ENCODE results near the gene IREB2.
"Not testable (repeated sequence)": the region's sequence is repeated elsewhere in the genome, so short reads cannot be mapped to it uniquely, and the experiment has no call there.

Gene IREB2

DNA sequence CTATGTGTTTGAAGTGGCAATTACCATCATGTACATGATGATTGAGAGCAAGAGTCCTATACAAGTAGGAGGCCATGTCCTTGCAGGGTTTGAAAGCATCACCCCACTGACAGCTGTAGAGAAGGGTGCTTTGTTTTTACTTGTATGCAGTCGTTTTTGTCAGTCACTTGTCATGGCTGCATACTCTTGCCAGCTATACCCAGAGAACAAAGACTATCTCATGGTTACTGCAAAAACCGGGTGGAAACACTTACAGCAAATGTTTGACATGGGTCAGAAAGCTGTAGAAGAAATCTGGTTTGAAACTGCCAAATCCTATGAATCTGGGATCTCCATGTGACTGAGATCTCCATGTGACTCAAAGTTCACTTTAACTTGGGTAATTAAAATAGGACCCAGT, 95.3 kb downstream of the IREB2 start:
- TF ChIP-seq, protein P1, sequence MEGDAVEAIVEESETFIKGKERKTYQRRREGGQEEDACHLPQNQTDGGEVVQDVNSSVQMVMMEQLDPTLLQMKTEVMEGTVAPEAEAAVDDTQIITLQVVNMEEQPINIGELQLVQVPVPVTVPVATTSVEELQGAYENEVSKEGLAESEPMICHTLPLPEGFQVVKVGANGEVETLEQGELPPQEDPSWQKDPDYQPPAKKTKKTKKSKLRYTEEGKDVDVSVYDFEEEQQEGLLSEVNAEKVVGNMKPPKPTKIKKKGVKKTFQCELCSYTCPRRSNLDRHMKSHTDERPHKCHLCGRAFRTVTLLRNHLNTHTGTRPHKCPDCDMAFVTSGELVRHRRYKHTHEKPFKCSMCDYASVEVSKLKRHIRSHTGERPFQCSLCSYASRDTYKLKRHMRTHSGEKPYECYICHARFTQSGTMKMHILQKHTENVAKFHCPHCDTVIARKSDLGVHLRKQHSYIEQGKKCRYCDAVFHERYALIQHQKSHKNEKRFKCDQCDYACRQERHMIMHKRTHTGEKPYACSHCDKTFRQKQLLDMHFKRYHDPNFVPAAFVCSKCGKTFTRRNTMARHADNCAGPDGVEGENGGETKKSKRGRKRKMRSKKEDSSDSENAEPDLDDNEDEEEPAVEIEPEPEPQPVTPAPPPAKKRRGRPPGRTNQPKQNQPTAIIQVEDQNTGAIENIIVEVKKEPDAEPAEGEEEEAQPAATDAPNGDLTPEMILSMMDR (conservative IDR thresholded peaks at IDR 0.05; ENCODE audit: low read length) = no peak
- no peak for DNase-seq (ENCODE audit: low read depth)
- H3K4me3 ChIP-seq (ENCODE audit: low read length) = no peak overlapping the region

DNA sequence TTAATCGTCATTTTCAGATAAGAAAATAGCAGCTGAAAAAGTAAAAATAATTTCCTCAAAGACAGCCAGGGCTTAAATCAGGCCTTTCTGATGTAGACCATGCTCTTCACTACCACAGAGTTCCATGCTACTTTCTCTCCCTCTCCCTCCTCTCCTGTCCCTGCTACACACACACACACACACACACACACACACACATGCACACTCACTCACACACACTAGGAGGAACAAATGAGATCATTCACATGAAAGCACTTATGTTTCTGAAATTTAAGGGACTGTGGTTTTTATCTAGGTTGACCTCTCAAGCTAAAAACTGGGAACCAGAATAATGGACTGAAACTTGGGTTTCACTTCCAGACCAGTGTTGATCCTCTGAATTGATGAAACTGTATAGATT, 98.1 kb downstream of the IREB2 start:
- H3K4me3 ChIP-seq (ENCODE audit: low read length) = no peak overlapping the region
- TF ChIP-seq, protein P1 (conservative IDR thresholded peaks at IDR 0.05; ENCODE audit: low read length) = no peak
- peak; percentile 25 for DNase-seq (ENCODE audit: low read depth)

DNA sequence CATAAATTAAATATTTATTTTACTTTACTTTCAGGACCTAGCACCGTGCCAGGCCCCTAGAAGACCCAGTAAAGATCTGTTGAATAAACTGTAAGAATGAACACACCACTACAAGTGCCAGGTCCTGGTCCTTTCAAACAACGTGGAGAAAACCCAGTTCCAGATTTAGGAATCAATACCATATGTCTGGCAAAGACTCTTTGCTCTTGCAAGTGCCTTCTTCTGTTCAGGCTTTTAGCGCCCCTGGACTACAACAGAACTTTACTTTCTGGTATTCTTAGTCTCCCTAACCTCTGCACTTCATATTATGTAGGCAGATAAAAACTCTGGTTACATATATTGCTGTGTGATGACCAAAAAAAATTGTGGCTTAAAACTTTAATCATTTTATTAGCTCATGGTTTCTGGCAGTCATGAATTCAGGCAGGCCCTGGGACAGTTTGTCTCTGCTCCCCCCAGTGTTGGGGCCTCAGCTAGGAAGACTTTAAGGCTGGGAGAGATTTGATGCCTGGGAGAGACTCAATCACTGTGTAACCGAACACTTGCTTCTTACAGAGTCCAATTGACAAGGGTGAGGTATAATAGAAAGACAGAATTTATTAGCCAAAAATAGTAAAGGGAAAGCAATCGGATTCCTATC, 99.4 kb downstream of the IREB2 start:
- peak; percentile 40 for DNase-seq (ENCODE audit: low read depth)
- TF ChIP-seq, protein P1 (conservative IDR thresholded peaks at IDR 0.05; ENCODE audit: low read length) = no peak

DNA sequence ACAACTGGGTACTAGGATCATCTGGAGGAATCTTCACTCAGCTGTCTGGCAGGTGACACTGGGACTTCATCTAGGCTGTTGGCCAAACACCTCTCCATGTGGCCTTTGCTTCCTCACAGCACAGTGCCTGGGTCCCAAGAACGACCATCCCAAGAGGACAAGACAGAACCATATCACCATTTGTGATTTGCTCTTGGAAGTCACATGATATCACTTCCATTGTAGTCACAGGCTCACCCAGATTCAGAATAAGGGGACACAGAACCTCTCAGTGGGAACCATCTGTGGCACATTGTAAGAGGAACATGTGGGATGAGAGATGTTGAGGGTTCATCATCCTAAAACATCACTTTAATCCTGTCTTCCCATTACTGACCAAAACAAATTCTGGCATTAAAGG, 100.3 kb downstream of the IREB2 start:
- no peak for DNase-seq (ENCODE audit: low read depth)
- TF ChIP-seq, protein P1 (conservative IDR thresholded peaks at IDR 0.05; ENCODE audit: low read length) = no peak
- H3K4me3 ChIP-seq (ENCODE audit: low read length) = no peak overlapping the region

More for the DNA sequence above, 99.4 kb downstream of the IREB2 start:
- no peak overlapping the region for H3K4me3 ChIP-seq (ENCODE audit: low read length)

DNA sequence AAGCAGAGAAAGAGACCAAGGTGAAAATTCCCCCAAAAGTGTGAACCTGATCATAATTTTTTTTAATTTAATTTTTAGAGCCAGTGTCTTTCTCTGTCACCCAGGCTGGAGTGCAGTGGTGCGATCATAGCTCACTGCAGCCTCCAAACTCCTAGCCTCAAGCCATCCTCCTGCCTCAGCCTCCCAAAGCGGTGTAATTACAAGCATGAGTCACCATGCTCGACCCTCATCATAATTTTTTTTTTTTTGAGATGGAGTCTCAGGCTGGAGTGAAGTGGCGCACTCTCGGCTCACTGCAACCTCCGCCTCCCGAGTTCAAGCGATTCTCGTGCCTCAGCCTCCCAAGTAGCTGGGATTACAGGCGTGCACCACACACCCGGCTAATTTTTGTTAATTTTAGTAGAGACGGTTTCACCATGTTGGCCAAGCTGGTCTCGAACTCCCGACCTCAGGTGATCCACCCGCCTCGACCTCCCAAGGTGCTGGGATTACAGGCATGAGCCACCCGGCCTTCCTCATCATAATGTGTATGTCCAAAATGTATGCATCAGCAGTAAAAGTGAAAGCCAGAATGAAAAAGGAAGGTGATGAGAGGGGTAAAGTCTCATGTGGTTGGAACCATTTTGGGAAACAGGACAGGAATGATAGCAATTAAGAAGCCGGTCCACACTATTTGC, 101.6 kb downstream of the IREB2 start:
- not testable (repeated sequence) for DNase-seq (ENCODE audit: low read depth)
- H3K4me3 ChIP-seq (ENCODE audit: low read length) = peak overlapping the region; percentile 76

DNA sequence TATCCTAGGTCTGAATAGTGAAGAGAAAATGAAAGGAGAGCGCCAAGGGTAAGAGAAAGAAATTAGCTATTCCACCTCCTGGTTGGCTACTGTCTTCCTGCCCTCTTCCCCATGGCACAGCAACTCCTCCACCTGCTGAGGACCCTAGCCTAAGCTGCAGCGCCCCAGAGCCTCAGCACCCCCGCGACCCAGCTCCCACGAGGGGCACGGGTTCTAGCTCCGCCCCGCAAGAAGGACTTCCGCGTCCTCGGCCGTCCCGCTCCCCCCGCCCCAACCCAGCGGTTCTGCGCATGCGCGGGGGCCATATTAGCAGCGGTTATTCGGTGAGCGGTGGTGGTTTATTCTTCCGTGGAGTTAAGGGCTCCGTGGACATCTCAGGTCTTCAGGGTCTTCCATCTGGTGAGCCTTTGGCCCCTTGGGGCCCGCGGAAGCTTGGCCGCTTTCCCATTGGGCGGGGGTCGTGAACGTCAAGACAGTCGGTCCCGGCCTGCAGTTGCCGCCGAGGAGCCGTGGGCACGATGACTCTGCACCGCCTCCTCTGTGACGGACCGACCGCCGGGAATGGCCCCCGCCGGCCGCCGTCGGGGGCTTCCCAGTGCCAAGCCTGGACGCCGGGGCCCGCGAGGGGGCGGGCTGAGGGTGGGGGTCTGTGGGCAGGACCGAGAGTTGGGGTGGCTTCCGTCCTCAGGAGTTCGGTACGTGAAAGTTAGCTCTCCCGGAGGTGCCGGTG, 102.3 kb downstream of the IREB2 start, which contains the start of gene PSMA4:
Gene PSMA4 (plus strand): TSS at position 304 of the 730 bp plus-strand sequence. CDS start 1,484 bp downstream, outside the sequence.
- TF ChIP-seq, protein P1 (conservative IDR thresholded peaks at IDR 0.05; ENCODE audit: low read length) = no peak
- DNase-seq (ENCODE audit: low read depth) = peak; percentile 76
- H3K4me3 ChIP-seq (ENCODE audit: low read length) = peak within 1 kb of the TSS; percentile 76

DNA sequence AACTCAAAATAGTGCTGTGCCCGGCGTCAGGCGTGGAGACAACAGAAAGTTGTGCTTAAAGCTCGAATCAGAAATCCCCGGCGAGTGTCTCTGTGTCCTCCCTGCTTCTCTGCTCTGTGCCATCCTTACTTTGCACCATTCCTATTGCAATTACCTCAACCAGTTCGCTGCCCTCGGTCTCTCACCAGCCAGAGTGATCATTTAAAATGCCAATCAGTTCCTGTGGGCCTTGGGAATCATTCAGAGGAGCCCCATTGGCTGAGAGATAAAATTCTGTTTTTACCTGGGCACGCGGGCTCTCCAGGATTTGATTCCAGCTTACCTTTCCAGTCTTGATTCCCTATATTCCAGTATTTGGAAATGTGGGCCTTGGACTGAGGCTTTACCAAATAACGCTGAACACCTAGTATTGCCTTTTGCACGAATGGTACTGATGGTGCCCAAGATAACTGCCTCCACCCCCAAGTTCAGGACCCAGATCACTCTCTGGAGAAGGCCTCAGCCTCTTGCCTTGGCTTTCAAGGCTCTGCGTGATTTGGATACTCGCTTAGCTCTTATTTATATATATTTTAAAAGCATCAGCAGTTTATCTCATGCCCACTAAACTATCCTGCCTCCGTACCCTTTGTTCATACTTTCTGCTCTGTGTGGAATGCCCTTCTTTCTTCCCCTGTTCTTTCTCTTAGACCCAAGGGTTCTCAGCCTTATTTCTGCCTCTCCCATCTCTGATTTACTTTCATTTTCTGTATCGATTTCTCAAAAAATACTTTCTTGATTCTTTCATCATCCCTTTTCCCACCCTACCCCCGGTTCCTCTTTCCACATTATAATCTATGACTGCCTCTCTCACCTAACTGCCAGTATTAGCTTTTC, 103.1 kb downstream of the IREB2 start:
- TF ChIP-seq, protein P1 (conservative IDR thresholded peaks at IDR 0.05; ENCODE audit: low read length) = no peak
- DNase-seq (ENCODE audit: low read depth) = peak; percentile 5
- H3K4me3 ChIP-seq (ENCODE audit: low read length) = peak overlapping the region; percentile 76
